Ramos (cell line): ENCODE data around the gene FGFR2.

ENCODE experiments used
- in situ Hi-C: fragments of 300-500 bp; cut with MboI; formaldehyde crosslinking; loops from one replicate; pipeline ENCODE4 v1.14.3; 2022; ENCODE audit warnings: low sequenced_read_pairs; ENCODE audit not compliant: unreplicated experiment

The FGFR2 gene

DNA sequence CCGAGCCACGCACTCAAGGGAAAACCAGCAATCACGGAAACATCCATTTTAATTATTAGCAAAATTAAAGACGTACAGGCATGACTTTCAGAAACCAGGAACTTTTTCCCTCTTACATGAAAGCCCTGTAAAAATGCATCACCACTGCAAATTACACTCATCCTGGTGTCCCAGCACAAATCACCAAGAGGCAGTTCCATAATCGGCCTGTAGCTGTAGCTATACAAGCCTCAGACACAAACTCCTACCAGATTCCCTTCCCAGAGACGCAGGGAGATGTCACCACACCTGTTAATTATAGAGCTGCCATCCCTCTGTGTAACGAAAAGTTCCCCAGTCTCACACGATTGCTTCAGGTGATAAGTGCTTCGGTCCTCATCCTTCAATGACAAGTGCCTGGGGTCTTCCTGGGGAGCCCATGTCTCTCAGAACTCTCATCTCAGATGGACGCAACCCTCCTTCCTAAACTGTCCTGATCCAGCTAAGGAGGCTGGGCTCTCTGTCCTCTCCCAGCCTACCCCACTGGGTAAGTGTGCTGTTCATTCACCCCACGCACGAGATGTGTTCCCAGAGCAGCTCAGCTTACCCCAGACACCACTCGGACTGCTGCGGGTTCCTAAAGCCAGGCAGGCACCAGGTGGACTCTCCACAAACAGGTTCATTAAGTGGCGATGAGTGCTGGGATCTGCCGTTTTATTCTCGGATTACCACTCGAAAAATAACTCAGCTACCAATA, 5.9 kb downstream of the FGFR2 start:
- in situ Hi-C loops = no loop called here

DNA sequence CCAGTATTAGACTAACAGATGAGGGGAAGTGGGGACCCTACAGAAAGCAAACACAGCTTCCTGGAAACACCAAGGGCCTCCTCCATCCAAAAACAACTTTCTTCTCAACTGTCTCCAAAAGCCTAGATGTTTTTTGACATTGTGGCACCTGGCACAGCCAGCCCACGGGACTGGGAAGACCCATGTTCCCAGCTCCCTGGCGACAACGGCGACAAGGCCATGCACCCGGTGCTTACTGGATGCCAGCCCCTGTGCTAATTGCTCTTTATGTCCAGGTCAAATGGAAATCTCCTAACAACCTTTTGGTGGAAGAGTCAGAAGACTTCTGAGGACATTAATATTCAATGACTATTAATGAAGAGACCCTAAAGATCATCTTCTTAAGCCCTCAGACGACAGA, 7.1 kb downstream of the FGFR2 start:
- in situ Hi-C loops = no loop called here

GRCh38 chr10:121590772-121591171, 7.5 kb downstream of the FGFR2 start:
- in situ Hi-C loops = no loop called here

DNA sequence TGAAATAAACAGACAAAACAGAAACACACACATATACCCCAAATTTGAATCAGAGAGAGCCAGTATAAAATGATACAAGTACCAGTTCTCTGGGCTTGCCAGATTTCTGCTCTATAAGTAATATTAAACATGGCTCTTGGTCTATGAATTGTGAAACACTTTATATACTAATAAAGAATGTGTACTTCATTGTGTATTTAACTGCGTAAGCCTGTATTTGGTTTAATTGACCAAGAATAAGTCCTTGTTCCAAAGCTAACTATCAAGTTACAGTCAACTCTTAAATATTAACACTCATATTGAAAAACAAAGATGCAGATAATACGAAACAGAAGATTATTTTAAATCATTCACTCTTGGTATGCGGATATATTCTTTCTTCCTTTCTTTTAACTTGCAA, 8.7 kb downstream of the FGFR2 start:
- in situ Hi-C loops = no loop called here

DNA sequence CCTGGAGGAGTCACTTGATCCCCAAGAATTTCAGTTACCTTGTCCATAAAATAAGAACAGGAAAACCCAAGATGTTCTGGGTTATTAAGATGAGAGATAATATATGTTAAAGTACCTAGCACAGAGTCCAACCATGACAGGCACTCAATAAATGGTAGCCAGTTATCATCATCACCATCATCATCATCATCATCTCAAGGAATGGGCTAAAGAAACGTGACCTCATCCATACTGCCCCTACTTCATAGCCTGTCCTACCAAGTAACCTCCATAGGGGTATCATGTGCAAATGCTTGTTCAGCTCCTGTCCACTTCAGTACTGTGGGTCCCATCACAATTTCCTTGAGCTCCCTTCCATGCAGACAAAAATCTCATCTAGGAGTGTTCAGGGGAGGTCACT, 14.4 kb downstream of the FGFR2 start:
- in situ Hi-C loops = no loop called here

GRCh38 chr10:121583258-121583657, 15.0 kb downstream of the FGFR2 start:
- in situ Hi-C loops = no loop called here

GRCh38 chr10:121580276-121581116, 17.7 kb downstream of the FGFR2 start:
- in situ Hi-C loops = no loop called here

- in situ Hi-C loops = no loop called here
These were observed 18.6 kb downstream of the FGFR2 start for GRCh38 chr10:121579656-121580055.

GRCh38 chr10:121578965-121579364, 19.3 kb downstream of the FGFR2 start:
- in situ Hi-C loops = no loop called here

DNA sequence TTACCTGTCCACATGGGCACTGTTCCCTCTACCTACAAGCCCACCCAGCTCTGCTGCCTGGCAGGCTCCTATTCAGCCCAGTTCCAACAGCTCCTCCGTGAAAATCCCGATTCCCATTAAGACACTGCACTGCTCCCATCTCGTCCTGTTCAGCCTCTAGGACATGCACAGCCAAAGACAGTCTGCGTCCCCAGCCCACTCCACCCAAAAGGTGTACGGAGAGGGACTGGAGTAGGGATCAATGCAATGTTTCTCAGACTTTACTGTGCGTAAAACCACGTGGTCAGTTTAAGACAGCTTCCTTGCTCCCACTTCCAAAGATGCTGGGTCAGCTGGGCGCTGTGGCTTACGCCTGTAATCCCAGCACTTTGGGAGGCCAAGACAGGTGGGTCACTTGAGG, 19.9 kb downstream of the FGFR2 start:
- in situ Hi-C loops = no loop called here

GRCh38 chr10:121577568-121577967, 20.7 kb downstream of the FGFR2 start:
- in situ Hi-C loops = no loop called here

GRCh38 chr10:121576139-121576538, 22.1 kb downstream of the FGFR2 start:
- in situ Hi-C loops = no loop called here

DNA sequence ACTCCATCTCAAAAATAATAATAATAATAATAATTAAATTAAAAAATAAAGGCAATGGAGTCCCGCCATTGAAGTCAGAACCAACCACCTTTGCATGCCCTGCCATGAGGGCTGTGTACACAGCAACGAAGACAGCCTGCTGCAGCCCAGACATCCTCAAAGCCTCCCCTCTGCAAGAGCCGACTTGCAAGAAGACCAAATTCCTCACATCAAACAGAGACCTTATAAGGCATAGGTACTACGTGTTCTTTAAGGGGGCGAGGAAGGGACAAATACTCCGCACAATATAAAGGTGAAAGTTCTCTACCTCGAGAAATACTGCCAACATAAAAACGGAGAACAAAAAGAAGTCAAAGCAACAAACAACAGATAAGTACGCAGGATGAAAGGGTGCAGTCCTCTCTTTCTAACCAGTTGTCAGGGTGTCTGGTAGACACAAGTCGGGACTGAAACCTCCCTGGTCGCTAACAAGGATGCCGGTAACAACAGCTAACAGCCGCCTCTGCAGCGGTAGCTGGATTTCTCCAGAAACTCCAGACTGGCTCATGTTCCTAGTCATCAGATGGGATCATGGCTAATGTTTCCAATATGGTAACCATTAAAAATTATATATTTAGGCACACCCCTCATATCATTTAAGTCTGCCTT, 23.6 kb downstream of the FGFR2 start:
- in situ Hi-C loops = no loop called here

DNA sequence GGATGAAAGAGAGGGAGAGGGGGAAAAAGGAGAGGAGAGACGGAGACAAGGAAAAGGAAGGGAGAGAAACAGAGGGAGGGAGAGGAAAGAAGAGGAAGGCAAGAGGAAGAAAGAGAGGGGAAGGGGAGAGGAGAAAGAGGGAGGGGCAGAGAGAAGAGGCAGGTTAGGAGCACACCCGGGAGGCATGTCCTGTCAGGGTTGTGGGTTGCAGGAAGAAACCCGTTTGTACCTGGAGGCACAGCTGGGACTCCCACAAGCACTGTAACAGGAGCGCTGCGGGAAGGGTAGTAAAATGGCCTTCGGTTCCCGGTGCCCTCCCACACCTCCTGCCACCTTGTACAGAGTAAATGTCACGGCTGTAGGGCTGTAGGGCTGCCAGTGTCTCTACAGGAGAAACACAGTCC, 24.7 kb downstream of the FGFR2 start:
- in situ Hi-C loops = no loop called here

DNA sequence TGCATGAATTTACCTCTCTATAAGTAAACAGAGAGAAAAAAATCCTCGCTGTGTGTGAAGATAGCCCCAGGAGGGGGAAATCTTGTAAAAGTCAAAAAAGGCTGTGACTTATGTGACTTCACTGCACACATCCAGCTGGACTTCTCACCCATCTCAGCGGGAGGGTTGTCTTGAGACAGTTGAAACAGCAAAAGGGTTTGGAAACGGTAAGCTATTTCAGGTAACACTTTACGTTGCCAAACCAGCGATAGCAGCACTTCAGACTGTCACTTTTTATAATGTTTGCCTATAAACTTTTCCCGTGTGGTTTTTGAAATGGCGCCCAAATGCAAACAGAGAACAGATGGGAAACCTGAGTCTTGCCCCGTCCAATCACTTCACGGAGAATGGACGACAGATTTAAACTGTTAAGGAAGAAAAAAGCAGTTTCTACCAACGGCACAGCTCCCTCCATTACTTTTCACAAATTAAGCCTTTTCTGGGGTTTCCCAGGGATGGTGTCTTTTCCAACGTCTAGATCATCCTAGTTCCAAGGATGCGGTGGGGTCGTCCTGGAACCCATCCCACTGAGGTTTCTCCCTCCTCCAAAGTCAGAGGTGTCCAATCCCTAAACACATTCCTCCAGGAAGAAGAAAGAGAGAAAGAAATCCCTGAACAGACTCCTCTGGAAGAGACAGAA, 25.2 kb downstream of the FGFR2 start:
- in situ Hi-C loops = no loop called here

DNA sequence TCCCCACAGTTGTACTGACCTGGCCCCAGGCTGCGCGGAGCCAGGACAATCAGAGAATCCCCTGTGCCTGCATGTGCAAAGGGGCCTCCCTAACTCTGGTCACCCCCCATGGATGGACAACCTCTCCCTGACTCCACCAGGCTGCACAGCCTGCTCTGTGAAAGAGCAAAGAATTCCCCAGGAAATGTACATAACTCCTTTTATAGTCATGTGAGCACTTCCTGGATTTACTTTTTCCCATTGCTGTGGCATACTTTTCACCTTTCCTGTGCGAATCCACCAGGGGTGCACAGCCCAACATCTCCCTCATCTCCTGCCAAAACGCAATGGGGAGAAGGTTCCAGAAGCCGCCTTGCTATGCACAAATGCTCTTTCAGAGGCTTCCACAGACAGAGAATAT, 27.9 kb downstream of the FGFR2 start:
- in situ Hi-C loops = no loop called here

- in situ Hi-C loops = no loop called here
These were observed 30.0 kb downstream of the FGFR2 start for GRCh38 chr10:121568275-121568674.

GRCh38 chr10:121567569-121567968, 30.7 kb downstream of the FGFR2 start:
- in situ Hi-C loops = no loop called here

GRCh38 chr10:121566755-121567154, 31.5 kb downstream of the FGFR2 start:
- in situ Hi-C loops = no loop called here

DNA sequence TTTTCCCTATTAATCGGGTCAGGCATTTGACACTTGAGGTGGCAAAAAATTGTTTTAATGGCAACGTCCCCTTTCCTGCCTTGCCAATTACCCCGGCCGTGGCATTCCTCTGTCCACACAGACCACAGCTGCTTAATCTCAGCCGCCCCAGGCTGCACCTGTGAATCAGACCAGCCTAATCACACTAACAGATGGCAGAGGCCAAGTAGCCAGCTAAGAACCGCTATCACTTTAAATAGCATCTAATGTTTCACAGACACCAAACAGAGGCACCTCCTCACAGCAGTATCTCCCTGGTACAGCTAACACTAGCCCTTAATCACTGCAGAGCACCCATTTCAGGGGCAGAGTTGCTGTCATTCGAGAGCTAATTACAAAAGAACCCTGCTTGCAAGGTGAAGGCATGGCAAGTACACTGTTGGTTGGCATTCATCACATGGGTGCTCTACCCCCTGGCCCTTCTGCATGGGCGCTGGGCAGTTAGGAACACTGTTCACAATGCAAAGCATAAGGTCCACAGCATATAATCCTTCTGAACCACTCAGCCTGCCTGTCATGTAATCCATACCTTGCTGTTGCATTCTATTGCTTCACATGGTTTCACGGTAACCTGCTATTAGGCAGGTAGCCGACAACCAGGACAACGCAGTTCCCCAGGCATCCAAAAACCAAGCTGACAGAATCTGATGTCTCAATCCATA, 38.8 kb downstream of the FGFR2 start:
- in situ Hi-C loops = no loop called here
